ENCODE measurements around the gene DYSF.

DNA sequence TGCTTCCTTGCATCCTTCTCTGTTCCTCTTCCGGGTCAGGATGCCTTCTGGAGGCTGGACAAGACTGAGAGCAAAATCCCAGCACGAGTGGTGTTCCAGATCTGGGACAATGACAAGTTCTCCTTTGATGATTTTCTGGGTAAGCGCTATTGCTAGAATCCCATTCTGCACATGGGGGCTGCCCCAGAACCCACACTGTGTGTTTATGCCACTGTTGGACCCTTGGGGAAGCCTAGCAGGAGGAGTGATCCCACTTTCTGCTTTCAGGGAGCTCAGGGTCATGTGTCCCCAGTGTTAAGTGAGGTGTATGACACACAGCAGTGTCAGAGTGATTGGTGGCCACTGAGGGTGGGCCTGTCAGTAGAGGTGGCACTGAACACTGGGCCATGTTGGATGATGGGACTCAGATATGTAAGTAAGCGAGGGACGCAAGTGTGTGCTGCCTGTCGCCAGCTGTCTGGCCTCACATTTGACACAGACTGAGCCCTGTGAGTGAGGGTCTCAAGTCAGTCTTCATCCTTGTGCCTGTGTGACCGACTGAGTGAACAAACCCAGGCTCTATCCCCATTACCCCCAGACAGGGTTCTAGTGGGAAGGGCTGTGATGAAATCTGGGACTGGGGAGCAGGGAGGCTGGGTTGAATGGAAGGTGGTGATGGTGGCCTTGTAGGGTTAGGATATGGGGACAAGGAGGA lies 220.9 kb downstream of the DYSF start:
- TF ChIP-seq, protein P1, sequence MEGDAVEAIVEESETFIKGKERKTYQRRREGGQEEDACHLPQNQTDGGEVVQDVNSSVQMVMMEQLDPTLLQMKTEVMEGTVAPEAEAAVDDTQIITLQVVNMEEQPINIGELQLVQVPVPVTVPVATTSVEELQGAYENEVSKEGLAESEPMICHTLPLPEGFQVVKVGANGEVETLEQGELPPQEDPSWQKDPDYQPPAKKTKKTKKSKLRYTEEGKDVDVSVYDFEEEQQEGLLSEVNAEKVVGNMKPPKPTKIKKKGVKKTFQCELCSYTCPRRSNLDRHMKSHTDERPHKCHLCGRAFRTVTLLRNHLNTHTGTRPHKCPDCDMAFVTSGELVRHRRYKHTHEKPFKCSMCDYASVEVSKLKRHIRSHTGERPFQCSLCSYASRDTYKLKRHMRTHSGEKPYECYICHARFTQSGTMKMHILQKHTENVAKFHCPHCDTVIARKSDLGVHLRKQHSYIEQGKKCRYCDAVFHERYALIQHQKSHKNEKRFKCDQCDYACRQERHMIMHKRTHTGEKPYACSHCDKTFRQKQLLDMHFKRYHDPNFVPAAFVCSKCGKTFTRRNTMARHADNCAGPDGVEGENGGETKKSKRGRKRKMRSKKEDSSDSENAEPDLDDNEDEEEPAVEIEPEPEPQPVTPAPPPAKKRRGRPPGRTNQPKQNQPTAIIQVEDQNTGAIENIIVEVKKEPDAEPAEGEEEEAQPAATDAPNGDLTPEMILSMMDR (IDR thresholded peaks at IDR 0.05): no peak
- no peak for TF ChIP-seq POLR2A (IDR thresholded peaks at IDR 0.05)
